BLaER1 treated with 17β-estradiol and CSF1 and Interleukin-3, amounts not matched to agents 10 nM and 100 nM (cell line): ENCODE results near the gene SACM1L.
"Not testable (repeated sequence)": the region's sequence is repeated elsewhere in the genome, so short reads cannot be mapped to it uniquely, and the experiment has no call there.

ENCODE experiments used
- H3K27ac ChIP-seq, 11 experiments: shearing (Covaris generic); formaldehyde crosslinking; 2 replicates each; pipeline ENCODE4 v1.8.1; 2022
- H3K27me3 ChIP-seq, 11 experiments: shearing (Covaris generic); formaldehyde crosslinking; 2 replicates each; pipeline ENCODE4 v1.8.1; 2022
- H3K36me3 ChIP-seq, 11 experiments: shearing (Covaris generic); formaldehyde crosslinking; 2 replicates each; pipeline ENCODE4 v1.8.1; 2022
- H3K4me1 ChIP-seq, 10 experiments: shearing (Covaris generic); formaldehyde crosslinking; 2 replicates each; pipeline ENCODE4 v1.8.1; 2022
- H3K4me2 ChIP-seq, 11 experiments: shearing (Covaris generic); formaldehyde crosslinking; 2 replicates each; pipeline ENCODE4 v1.8.1; 2022
- H3K4me3 ChIP-seq, 10 experiments: shearing (Covaris generic); formaldehyde crosslinking; 2 replicates each; pipeline ENCODE4 v1.8.1; 2022
- H3K9ac ChIP-seq, 11 experiments: shearing (Covaris generic); formaldehyde crosslinking; 2 replicates each; pipeline ENCODE4 v1.8.1; 2022
- H3K9me3 ChIP-seq, 11 experiments: shearing (Covaris generic); formaldehyde crosslinking; replicated peaks in 1 of 11; 2 replicates each; pipeline ENCODE4 v1.8.1; 2022
- H4K20me1 ChIP-seq, 11 experiments: shearing (Covaris generic); formaldehyde crosslinking; 2 replicates each; pipeline ENCODE4 v1.8.1; 2022
- Cebpa-rat ChIP-seq, 11 experiments: shearing (Covaris generic); IDR thresholded peaks; 2 replicates each; pipeline ENCODE4 v1.8.1; 2022

Gene SACM1L

GRCh38 chr3:45690336-45691035 is 1.3 kb downstream of the SACM1L start:
- Histone ChIP-seq H3K9me3 (no peaks in the 10 kb centered on the region), H3K4me2 (peak overlapping the region; percentile 77 to 96 (median 88)), H4K20me1 (peaks cover 40 to 61% (median 57%) of the 10 kb centered on the region in 11 experiments; a peak in 20 of 22 replicates), H3K36me3 (peaks cover 20 to 33% (median 31%) of the 10 kb centered on the region in 11 experiments; a peak in 20 of 22 replicates), H3K27me3 (no peaks in the 10 kb centered on the region), H3K27ac (peak overlapping the region; percentile 73 to 94 (median 89); a peak in 21 of 22 replicates), H3K4me1 (peaks cover 52 to 63% (median 54%) of the 10 kb centered on the region in 10 experiments), H3K9ac (peak overlapping the region; percentile 87 to 96 (median 93)), H3K4me3 (peak overlapping the region; percentile 67 to 98 (median 86))
- TF ChIP-seq Cebpa-rat (IDR thresholded peaks at IDR 0.05): no peak

- peak overlapping the region; percentile 77 to 96 (median 88) for H3K4me2 ChIP-seq
- peaks cover 47 to 72% (median 68%) of the 10 kb centered on the region in 11 experiments; a peak in 20 of 22 replicates for H4K20me1 ChIP-seq
- H3K9ac ChIP-seq: no peak overlapping the region; a peak in 1 of 22 replicates
- H3K4me3 ChIP-seq: peak overlapping the region in 2 of 10 experiments; percentile 16 to 87; a peak in 2 of 20 replicates
- TF ChIP-seq Cebpa-rat (IDR thresholded peaks at IDR 0.05): no peak
- no peaks in the 10 kb centered on the region for H3K27me3 ChIP-seq
- H3K9me3 ChIP-seq: no peaks in the 10 kb centered on the region
- H3K36me3 ChIP-seq: peaks cover 29 to 47% (median 42%) of the 10 kb centered on the region in 11 experiments
- H3K4me1 ChIP-seq: peaks cover 52 to 65% (median 55%) of the 10 kb centered on the region in 10 experiments
- no peak overlapping the region for H3K27ac ChIP-seq
These were observed 2.6 kb downstream of the SACM1L start for GRCh38 chr3:45691842-45692241.

GRCh38 chr3:45692866-45693265 is 3.7 kb downstream of the SACM1L start:
- H3K4me2 ChIP-seq: peak overlapping the region; percentile 57 to 96 (median 84); a peak in 21 of 22 replicates
- H3K9ac ChIP-seq: 0 out of 22 replicates have a peak overlapping the region, but pooled peaks of 1 of the 11 experiments have one; percentile 9
- H4K20me1 ChIP-seq: peaks cover 53 to 81% (median 76%) of the 10 kb centered on the region in 11 experiments; a peak in 20 of 22 replicates
- peaks cover 29 to 55% (median 47%) of the 10 kb centered on the region in 11 experiments for H3K36me3 ChIP-seq
- peaks cover 47 to 62% (median 53%) of the 10 kb centered on the region in 10 experiments for H3K4me1 ChIP-seq
- no peaks in the 10 kb centered on the region for H3K27me3 ChIP-seq
- no peak for TF ChIP-seq Cebpa-rat (IDR thresholded peaks at IDR 0.05)
- no peak overlapping the region for H3K4me3 ChIP-seq
- peak overlapping the region in 1 of 11 experiments; percentile 48; a peak in 1 of 22 replicates for H3K27ac ChIP-seq
- H3K9me3 ChIP-seq: no peaks in the 10 kb centered on the region

GRCh38 chr3:45693941-45694521 is 4.8 kb downstream of the SACM1L start:
- H3K9me3 ChIP-seq: no peaks in the 10 kb centered on the region
- peak overlapping the region in 5 of 11 experiments; percentile 1 to 27 (median 3); a peak in 2 of 22 replicates for H3K9ac ChIP-seq
- peak overlapping the region in 6 of 11 experiments; percentile 5 to 52 (median 42); a peak in 9 of 22 replicates for H3K27ac ChIP-seq
- TF ChIP-seq Cebpa-rat (IDR thresholded peaks at IDR 0.05): no peak
- H3K4me3 ChIP-seq: peak overlapping the region in 4 of 10 experiments; percentile 1 to 24 (median 10); a peak in 4 of 20 replicates
- H3K4me2 ChIP-seq: peak overlapping the region; percentile 57 to 96 (median 80)
- peaks cover 46 to 61% (median 50%) of the 10 kb centered on the region in 10 experiments for H3K4me1 ChIP-seq
- H3K36me3 ChIP-seq: peaks cover 29 to 64% (median 57%) of the 10 kb centered on the region in 11 experiments
- no peaks in the 10 kb centered on the region for H3K27me3 ChIP-seq
- peaks cover 56 to 91% (median 85%) of the 10 kb centered on the region in 11 experiments; a peak in 20 of 22 replicates for H4K20me1 ChIP-seq

GRCh38 chr3:45695166-45695565 is 6.0 kb downstream of the SACM1L start:
- H3K4me3 ChIP-seq, H3K9me3 ChIP-seq, H3K9ac ChIP-seq, H3K27me3 ChIP-seq: not testable (repeated sequence)
- Histone ChIP-seq H3K4me1 (peaks cover 46 to 64% (median 49%) of the 10 kb centered on the region in 10 experiments), H3K36me3 (peaks cover 29 to 73% (median 66%) of the 10 kb centered on the region in 11 experiments), H3K27ac (0 out of 22 replicates have a peak overlapping the region, but pooled peaks of 1 of the 11 experiments have one; percentile 44), H3K4me2 (peak overlapping the region in 6 of 11 experiments; percentile 71 to 96 (median 85); a peak in 11 of 22 replicates), H4K20me1 (peaks cover 54 to 99% (median 86%) of the 10 kb centered on the region in 11 experiments; a peak in 20 of 22 replicates)

- Histone ChIP-seq H3K4me3 (no peak overlapping the region), H4K20me1 (peaks cover 27 to 94% (median 77%) of the 10 kb centered on the region in 11 experiments; a peak in 20 of 22 replicates), H3K4me1 (peaks cover 6 to 66% (median 43%) of the 10 kb centered on the region in 10 experiments; a peak in 16 of 20 replicates), H3K27me3 (no peaks in the 10 kb centered on the region), H3K9me3 (no peaks in the 10 kb centered on the region), H3K27ac (no peak overlapping the region), H3K4me2 (peak overlapping the region in 2 of 11 experiments; percentile 73 to 75; a peak in 2 of 22 replicates), H3K36me3 (peaks cover 27 to 77% (median 53%) of the 10 kb centered on the region in 11 experiments), H3K9ac (no peak overlapping the region)
- TF ChIP-seq Cebpa-rat (IDR thresholded peaks at IDR 0.05): no peak
These were observed 11.4 kb downstream of the SACM1L start for GRCh38 chr3:45700570-45701073.

GRCh38 chr3:45701172-45701867 is 12.1 kb downstream of the SACM1L start:
- Histone ChIP-seq H3K4me2 (peak overlapping the region in 8 of 11 experiments; percentile 8 to 75 (median 21); a peak in 10 of 22 replicates), H4K20me1 (peaks cover 27 to 94% (median 77%) of the 10 kb centered on the region in 11 experiments; a peak in 20 of 22 replicates), H3K27me3 (no peaks in the 10 kb centered on the region), H3K27ac (no peak overlapping the region), H3K9me3 (no peaks in the 10 kb centered on the region), H3K4me3 (no peak overlapping the region), H3K36me3 (peaks cover 28 to 77% (median 53%) of the 10 kb centered on the region in 11 experiments), H3K9ac (no peak overlapping the region), H3K4me1 (peaks cover 6 to 67% (median 50%) of the 10 kb centered on the region in 10 experiments; a peak in 16 of 20 replicates)
- no peak for TF ChIP-seq Cebpa-rat (IDR thresholded peaks at IDR 0.05)
